HCT116 (cell line): ENCODE data around the gene RAB36. TPM values are rescaled to one million over a fixed set of nuclear protein-coding genes. Genes with fewer than 3 reads are reported as not detected.

Experiments used
- ATAC-seq: fragments of 200-7000 bp; cut with Tn5 transposase; 2 replicates; pipeline ENCODE4 v1.9.1; 2020; ENCODE audit warnings: mild to moderate bottlenecking, moderate library complexity
- BruUV-seq: library from RNA; stranded (reverse); fragments of 400-500 nt; replicated peaks from 2 replicates; lab custom pipeline; 2021; lab: Mats Ljungman, UMichigan
- CTCF ChIA-PET: fragments of 300-600 bp; sonication (Branson Sonifier 250); formaldehyde crosslinking; loops from one replicate; lab custom pipeline; 2021; ENCODE audit warnings: antibody characterized with exemption; lab: Charles Lee
- POLR2A ChIA-PET: fragments of 300-600, 350-600 bp; sonication (Branson Sonifier 250); formaldehyde crosslinking; loops from one replicate; lab custom pipeline; 2021; ENCODE audit warnings: antibody characterized with exemption; lab: Charles Lee
- RAD21 ChIA-PET, 2 experiments: fragments of 300-600 bp; sonication (Branson Sonifier 250); formaldehyde crosslinking; loops; one replicate each; lab custom pipeline; 2023; ENCODE audit warnings: low total read pairs in 2 of 2; ENCODE audit not compliant: uncharacterized antibody in 2 of 2, unreplicated experiment in 2 of 2, low non-redundant PET in 1 of 2; lab: Charles Lee
- DNase-seq: peaks from one replicate; pipeline ENCODE4 v3.0.0-alpha.2; 2010; ENCODE audit warnings: low read depth, low spot score
- H2AFZ ChIP-seq: fragments of 200-600 bp; shearing (Covaris generic), sonication (generic); 2 replicates; pipeline ENCODE4 v1.6.1; 2017; ENCODE audit warnings: low read depth, mixed run types, mixed read lengths, antibody characterized with exemption, low read length; ENCODE audit not compliant: poor library complexity, severe bottlenecking
- H3K27ac ChIP-seq: 2 replicates; pipeline ENCODE4 v1.5.1; 2012; ENCODE audit warnings: low read depth, low read length
- H3K27me3 ChIP-seq: fragments of 200-600 bp; sonication (generic); 2 replicates; pipeline ENCODE4 v1.6.1; 2016; ENCODE audit warnings: mixed run types, low read length, mixed read lengths; ENCODE audit not compliant: insufficient read depth
- H3K36me3 ChIP-seq, 2 experiments: fragments of 200-500 bp in 1 of 2; fragments of 200-600 bp in 1 of 2; sonication (Bioruptor generic) in 1 of 2; sonication (generic) in 1 of 2; 2 replicates each; pipeline versions ENCODE4 v1.5.1 to v1.6.1; 2014 to 2016; ENCODE audit warnings: low read length in 2 of 2, inconsistent platforms in 1 of 2, mixed read lengths in 1 of 2, mixed run types in 1 of 2; ENCODE audit not compliant: insufficient read depth in 2 of 2, control insufficient read depth in 1 of 2
- H3K4me1 ChIP-seq, 2 experiments: fragments of 200-600 bp in 1 of 2; sonication (generic) in 1 of 2; 2 replicates each; pipeline versions ENCODE4 v1.5.1 to v1.6.1; 2012 to 2017; ENCODE audit warnings: low read length in 2 of 2, inconsistent platforms in 1 of 2, mild to moderate bottlenecking in 1 of 2, mixed read lengths in 1 of 2, mixed run types in 1 of 2, moderate library complexity in 1 of 2; ENCODE audit not compliant: insufficient read depth in 2 of 2, control insufficient read depth in 1 of 2
- H3K4me2 ChIP-seq: fragments of 200-600 bp; sonication (generic); 2 replicates; pipeline ENCODE4 v1.6.1; 2017; ENCODE audit warnings: mixed run types, low read length, mixed read lengths
- H3K4me3 ChIP-seq, 2 experiments: fragments of 200-600 bp in 1 of 2; sonication (generic) in 1 of 2; replicated peaks in 1 of 2; 2 replicates each; pipeline ENCODE4 v1.5.1; 2011 to 2016; ENCODE audit warnings: low read length in 2 of 2, control low read depth in 1 of 2, low read depth in 1 of 2, mild to moderate bottlenecking in 1 of 2, mixed read lengths in 1 of 2, mixed run types in 1 of 2
- H3K79me2 ChIP-seq: fragments of 200-600 bp; sonication (generic); 2 replicates; pipeline ENCODE4 v1.6.1; 2017; ENCODE audit warnings: mild to moderate bottlenecking, mixed run types, low read length, moderate library complexity, mixed read lengths; ENCODE audit not compliant: insufficient read depth
- H3K9ac ChIP-seq: fragments of 200-600 bp; sonication (generic); 2 replicates; pipeline ENCODE4 v1.6.1; 2016; ENCODE audit warnings: low read length, mixed read lengths
- H3K9me2 ChIP-seq: fragments of 200-600 bp; sonication (generic), shearing (Covaris generic); 2 replicates; pipeline ENCODE4 v1.6.1; 2017; ENCODE audit warnings: mixed run types, mild to moderate bottlenecking, moderate library complexity; ENCODE audit not compliant: insufficient read depth
- H3K9me3 ChIP-seq, 2 experiments: fragments of 200-500 bp in 1 of 2; fragments of 200-600 bp in 1 of 2; sonication (Bioruptor generic) in 1 of 2; sonication (generic) in 1 of 2; 2 replicates each; pipeline ENCODE4 v1.6.1; 2014 to 2017; ENCODE audit warnings: low read length in 2 of 2, mixed read lengths in 2 of 2, inconsistent platforms in 1 of 2, low read depth in 1 of 2, mild to moderate bottlenecking in 1 of 2, mixed run types in 1 of 2, moderate library complexity in 1 of 2; ENCODE audit not compliant: control insufficient read depth in 1 of 2, insufficient read depth in 1 of 2
- H4K20me1 ChIP-seq: fragments of 200-600 bp; sonication (generic), shearing (Covaris generic); 2 replicates; pipeline ENCODE4 v1.6.1; 2017; ENCODE audit warnings: mixed run types, mild to moderate bottlenecking, moderate library complexity; ENCODE audit not compliant: insufficient read depth
- CEBPB ChIP-seq: IDR thresholded peaks from 2 replicates; pipeline ENCODE4 v1.6.1; 2012; ENCODE audit warnings: low read depth
- ELF1 ChIP-seq: IDR thresholded peaks from 2 replicates; pipeline ENCODE4 v1.6.1; 2012; ENCODE audit warnings: low read depth, borderline replicate concordance
- EZH2phosphoT487 ChIP-seq: fragments of 200-600 bp; IDR thresholded peaks from 2 replicates; pipeline ENCODE4 v1.6.1; 2018; ENCODE audit warnings: antibody characterized with exemption, borderline replicate concordance
- JUND ChIP-seq: IDR thresholded peaks from 2 replicates; pipeline ENCODE4 v1.6.1; 2012
- MAX ChIP-seq: IDR thresholded peaks from 2 replicates; pipeline ENCODE4 v1.6.1; 2012
- RAD21 ChIP-seq: IDR thresholded peaks from 2 replicates; pipeline ENCODE4 v1.6.1; 2012; ENCODE audit warnings: low read depth, mild to moderate bottlenecking
- SIN3A ChIP-seq: IDR thresholded peaks from 2 replicates; pipeline ENCODE4 v1.6.1; 2012; ENCODE audit warnings: low read depth
- YY1 ChIP-seq: IDR thresholded peaks from 2 replicates; pipeline ENCODE4 v1.6.1; 2011; ENCODE audit warnings: low read length, low read depth, moderate library complexity, mild to moderate bottlenecking; ENCODE audit not compliant: insufficient replicate concordance; ENCODE audit errors: extremely low read depth
- ZBTB33 ChIP-seq: IDR thresholded peaks from 2 replicates; pipeline ENCODE4 v1.6.1; 2011; ENCODE audit warnings: mild to moderate bottlenecking, low read length, moderate library complexity; ENCODE audit not compliant: insufficient replicate concordance; ENCODE audit errors: extremely low read depth
- ZFX ChIP-seq: fragments of 450-650 bp; IDR thresholded peaks from 2 replicates; pipeline ENCODE4 v1.6.1; 2017
- ZNF274 ChIP-seq: fragments of 200-500 bp; sonication (Bioruptor generic); IDR thresholded peaks from 2 replicates; pipeline ENCODE4 v1.6.1; 2014; ENCODE audit warnings: mild to moderate bottlenecking, low read depth, low read length, inconsistent platforms
- intact Hi-C: fragments of 100-400 bp; cut with micrococcal nuclease; formaldehyde crosslinking; loops from 2 replicates; pipeline ENCODE4 v1.10.0; 2022
- total RNA-seq: library from RNA; stranded (reverse); gene quantifications from one replicate; pipeline ENCODE4 v1.2.1, GENCODE V29; 2021; ENCODE audit not compliant: unreplicated experiment

RAB36 gene
- total RNA-seq, 1 experiment from 2014 or later = 6.1 TPM

- ChIA-PET CTCF (interaction anchor here (1.6 kb wide), 1 partner anchor 158 kb away, joined by 3 read pairs; no protein-coding TSS in a partner anchor), POLR2A (no interaction called here), RAD21 (no interaction called here)
- intact Hi-C loops = no loop called here
- H2AFZ ChIP-seq = no peak overlapping the region
- H3K36me3 ChIP-seq = no peaks in the 10 kb centered on the region
- no peak overlapping the region for H3K4me3 ChIP-seq
- H3K4me1 ChIP-seq = no peaks in the 10 kb centered on the region
- no peaks in the 10 kb centered on the region for H3K9me2 ChIP-seq
- no peaks in the 10 kb centered on the region for H3K79me2 ChIP-seq
- no TSS peak for BruUV-seq
- no peak for ATAC-seq
- H4K20me1 ChIP-seq = no peaks in the 10 kb centered on the region
- no peak for TF ChIP-seq ELF1
- no peak for TF ChIP-seq MAX
- TF ChIP-seq ZBTB33 = no peak
- TF ChIP-seq CEBPB = no peak
- no peak for TF ChIP-seq RAD21
- no peak for TF ChIP-seq ZFX
- no peak for TF ChIP-seq YY1
- TF ChIP-seq SIN3A = no peak
- no peak for TF ChIP-seq JUND
- no peak for TF ChIP-seq EZH2phosphoT487
- no peak for TF ChIP-seq ZNF274
- H3K4me2 ChIP-seq = no peak overlapping the region
- no peak overlapping the region for H3K27ac ChIP-seq
- DNase-seq = no peak
- H3K9ac ChIP-seq = no peak overlapping the region
- no peaks in the 10 kb centered on the region for H3K27me3 ChIP-seq
- H3K9me3 ChIP-seq = no peaks in the 10 kb centered on the region
These were observed 27.2 kb upstream of the RAB36 start for GRCh38 chr22:23117891-23118646.
